A549 (cell line): ENCODE measurements around the gene KMT5C. TPM values are rescaled to one million over a fixed set of nuclear protein-coding genes. Genes with fewer than 3 reads are reported as not detected.
A peak's percentile ranks its signal among the peaks of the same experiment; 100 is the strongest.

Source experiments
- ATAC-seq, 2 experiments: fragments of 200-7000 bp in 1 of 2; fragments of >200 bp in 1 of 2; cut with Nextera tagmentation in 1 of 2; cut with Tn5 transposase in 1 of 2; 3 replicates each; pipeline versions ENCODE4 v1.8.0 to v1.9.1; 2018 to 2020; ENCODE audit warnings: mild to moderate bottlenecking in 1 of 2, moderate library complexity in 1 of 2
- CTCF ChIA-PET: fragments of 300-600 bp; sonication (Branson Sonifier 250); formaldehyde crosslinking; extraction: SDS; loops from one replicate; lab custom pipeline; 2021; ENCODE audit warnings: antibody characterized with exemption, inconsistent platforms; lab: Yijun Ruan, JAX
- POLR2A ChIA-PET: fragments of 350-600 bp; formaldehyde crosslinking; extraction: SDS; loops from one replicate; lab custom pipeline; 2021; ENCODE audit warnings: antibody characterized with exemption, inconsistent platforms; lab: Yijun Ruan, JAX
- DNase-seq, 2 experiments: peaks; one replicate each; pipeline versions ENCODE4 v3.0.0 to v3.0.0-alpha.2; 2011 to 2016; ENCODE audit warnings: low read depth in 1 of 2, low spot score in 1 of 2
- FAIRE-seq: peaks from 2 replicates; lab custom pipeline; 2011; peaks lifted over from hg19 to GRCh38; lab: Jason Lieb, UNC
- H3K27ac ChIP-seq, 2 experiments: fragments of >200 bp; sonication (Bioruptor Twin); formaldehyde crosslinking; 3 replicates each; pipeline ENCODE4 v1.5.1; 2016 to 2017
- H3K4me1 ChIP-seq: fragments of >200 bp; sonication (Bioruptor Twin); formaldehyde crosslinking; 3 replicates; pipeline ENCODE4 v1.6.1; 2016
- H3K4me2 ChIP-seq: fragments of >200 bp; sonication (Bioruptor Twin); formaldehyde crosslinking; 3 replicates; pipeline ENCODE4 v1.6.1; 2016
- H3K4me3 ChIP-seq: fragments of >200 bp; sonication (Bioruptor Twin); formaldehyde crosslinking; 3 replicates; pipeline ENCODE4 v1.5.1; 2016
- H3K9me3 ChIP-seq: fragments of >200 bp; sonication (Bioruptor Twin); formaldehyde crosslinking; 3 replicates; pipeline ENCODE4 v1.6.1; 2016
- ATOH8 ChIP-seq: fragments of 250-450 bp; sonication (Bioruptor Pico); IDR thresholded peaks from 2 replicates; pipeline ENCODE4 v1.5.0; 2020; ENCODE audit warnings: low read depth, mild to moderate bottlenecking, moderate library complexity
- BCL3 ChIP-seq: fragments of >200 bp; sonication (Bioruptor Twin); formaldehyde crosslinking; IDR thresholded peaks from 3 replicates; pipeline ENCODE4 v1.6.1; 2016
- CBX8 ChIP-seq: fragments of 200-600 bp; sonication (generic); IDR thresholded peaks from 2 replicates; pipeline ENCODE4 v1.6.1; 2016
- CEBPB ChIP-seq, 2 experiments: fragments of >200 bp in 1 of 2; sonication (Bioruptor Twin) in 1 of 2; formaldehyde crosslinking in 1 of 2; IDR thresholded peaks; 2 replicates each; pipeline ENCODE4 v1.6.1; 2012 to 2016
- EP300 ChIP-seq, 2 experiments: fragments of >200 bp; sonication (Bioruptor Twin); formaldehyde crosslinking; IDR thresholded peaks; 2 replicates in 1 of 2; 3 replicates in 1 of 2; pipeline ENCODE4 v1.6.1; 2016 to 2017
- ESRRA ChIP-seq: fragments of 150-350 bp; IDR thresholded peaks from 2 replicates; pipeline ENCODE4 v1.6.1; 2014; ENCODE audit warnings: mild to moderate bottlenecking, low read length, borderline replicate concordance
- FOSB ChIP-seq: fragments of 250-450 bp; sonication (Bioruptor Pico); IDR thresholded peaks from 2 replicates; pipeline ENCODE4 v1.5.0; 2020; ENCODE audit warnings: mild to moderate bottlenecking, moderate library complexity
- FOSL2 ChIP-seq, 2 experiments: fragments of 450-650 bp in 1 of 2; fragments of >200 bp in 1 of 2; sonication (Bioruptor Twin) in 1 of 2; formaldehyde crosslinking; IDR thresholded peaks; 2 replicates each; pipeline versions ENCODE4 v1.5.0 to v1.6.1; 2016 to 2020; ENCODE audit warnings: mild to moderate bottlenecking in 1 of 2, moderate library complexity in 1 of 2
- HDAC2 ChIP-seq: fragments of 200-600 bp; sonication (generic); IDR thresholded peaks from 2 replicates; pipeline ENCODE4 v1.6.1; 2016
- JUNB ChIP-seq: fragments of >200 bp; sonication (Bioruptor Twin); formaldehyde crosslinking; IDR thresholded peaks from 2 replicates; pipeline ENCODE4 v1.6.1; 2016
- KDM5A ChIP-seq: fragments of 200-600 bp; sonication (generic); IDR thresholded peaks from 2 replicates; pipeline ENCODE4 v1.6.1; 2016; ENCODE audit warnings: antibody characterized with exemption, mild to moderate bottlenecking
- MAFK ChIP-seq: fragments of 450-650 bp; IDR thresholded peaks from 2 replicates; pipeline ENCODE4 v1.6.1; 2014; ENCODE audit not compliant: partially characterized antibody
- MAX ChIP-seq: IDR thresholded peaks from 2 replicates; pipeline ENCODE4 v1.6.1; 2012
- MYC ChIP-seq: IDR thresholded peaks from 2 replicates; pipeline ENCODE4 v1.6.1; 2012; ENCODE audit warnings: mild to moderate bottlenecking, inconsistent platforms, low read length, improper control_type of control experiment, borderline replicate concordance
- NPAS2 ChIP-seq: fragments of 250-450 bp; sonication (Bioruptor Pico); IDR thresholded peaks from 2 replicates; pipeline ENCODE4 v1.8.0; 2022; ENCODE audit warnings: mild to moderate bottlenecking, moderate library complexity, borderline replicate concordance
- NR3C1 ChIP-seq: fragments of >200 bp; sonication (Bioruptor Twin); formaldehyde crosslinking; IDR thresholded peaks from 3 replicates; pipeline ENCODE4 v1.6.1; 2017
- PBX3 ChIP-seq: IDR thresholded peaks from 2 replicates; pipeline ENCODE4 v1.6.1; 2012
- POLR2AphosphoS2 ChIP-seq: conservative IDR thresholded peaks from 2 replicates; pipeline ENCODE4 v1.6.1; 2012; ENCODE audit warnings: low read length, improper control_type of control experiment, inconsistent platforms
- RAD21 ChIP-seq, 2 experiments: fragments of >200 bp in 1 of 2; sonication (Bioruptor Twin) in 1 of 2; formaldehyde crosslinking in 1 of 2; IDR thresholded peaks in 1 of 2; conservative IDR thresholded peaks in 1 of 2; 2 replicates in 1 of 2; 3 replicates in 1 of 2; pipeline ENCODE4 v1.6.1; 2012 to 2018; ENCODE audit warnings: inconsistent platforms in 1 of 2
- RCOR1 ChIP-seq: fragments of 150-350 bp; IDR thresholded peaks from 2 replicates; pipeline ENCODE4 v1.6.1; 2014; ENCODE audit warnings: antibody characterized with exemption, low read length, low read depth
- REST ChIP-seq: fragments of 200-600 bp; sonication (generic); IDR thresholded peaks from 2 replicates; pipeline ENCODE4 v1.6.1; 2016; ENCODE audit warnings: antibody characterized with exemption, mild to moderate bottlenecking, moderate library complexity
- RFX5 ChIP-seq: fragments of 450-650 bp; IDR thresholded peaks from 2 replicates; pipeline ENCODE4 v1.7.1; 2014; ENCODE audit warnings: antibody characterized with exemption, mild to moderate bottlenecking, moderate library complexity
- SREBF2 ChIP-seq: fragments of 450-650 bp; IDR thresholded peaks from 2 replicates; pipeline ENCODE4 v1.6.1; 2014; ENCODE audit warnings: mild to moderate bottlenecking, moderate library complexity
- TFCP2L1 ChIP-seq: fragments of 250-450 bp; sonication (Bioruptor Pico); IDR thresholded peaks from 2 replicates; pipeline ENCODE4 v1.5.0; 2021; ENCODE audit warnings: mild to moderate bottlenecking
- ZSCAN20 ChIP-seq: fragments of 250-450 bp; sonication (Bioruptor Pico); IDR thresholded peaks from 2 replicates; pipeline ENCODE4 v1.8.0; 2022; ENCODE audit warnings: mild to moderate bottlenecking, moderate library complexity
- WGBS: methylation state at CpG from one replicate; pipeline ENCODE4 v1.1.6; 2017; ENCODE audit errors: missing lambda C conversion rate; 5-methylcytosine and 5-hydroxymethylcytosine counted together
- polyA plus RNA-seq, 4 experiments: library from polyadenylated mRNA; depleted of rRNA in 3 of 4; stranded (reverse); fragments of >200 nt; fragmentation: RNase III in 1 of 4; extraction: RNeasy Plus Mini Kit Qiagen cat#74134 plus additional on column Dnase treatment in 1 of 4; gene quantifications; 2 replicates in 3 of 4; 3 replicates in 1 of 4; pipeline ENCODE4 v1.2.3, GENCODE V29; 2011 to 2017

Gene KMT5C
- polyA plus RNA-seq, 2 of the 4 experiments (the other 2 are of a cell fraction) = 9.5 to 15.2 TPM

- WGBS = 80% methylated on average over 18 of the region's 18 CpGs
- ATAC-seq (peak; percentile 6 to 27; a peak in 3 of 6 replicates), DNase-seq (no peak)
Observed at GRCh38 chr19:55391702-55392615, 52.3 kb downstream of the KMT5C start.

GRCh38 chr19:55392820-55393761, 53.4 kb downstream of the KMT5C start:
- ATAC-seq (peak; percentile 22 to 26; a peak in 4 of 6 replicates), DNase-seq (no peak), FAIRE-seq (no peak)
- H3K4me3 ChIP-seq = no peak overlapping the region
- CTCF ChIA-PET = interaction anchor here (0.6 to 7.0 kb wide), 14 partner anchors 9 to 252 kb away, joined by 3 to 38 read pairs (median 5); partner anchors contain the start of gene TMEM238
- 85% methylated on average over 17 of the region's 18 CpGs for WGBS
- H3K27ac ChIP-seq = peak overlapping the region in 1 of 2 experiments; percentile 52; a peak in 3 of 6 replicates
- H3K9me3 ChIP-seq = no peaks in the 10 kb centered on the region
- POLR2A ChIA-PET = interaction anchor here (0.7 to 3.4 kb wide), 5 partner anchors 9 to 206 kb away, joined by 3 to 26 read pairs (median 6); partner anchors contain the start of genes FIZ1, ISOC2 and UBE2S
- no peak overlapping the region for H3K4me2 ChIP-seq
- peaks cover 54% of the 10 kb centered on the region for H3K4me1 ChIP-seq
- TF ChIP-seq ESRRA = no peak
- no peak for TF ChIP-seq ZSCAN20
- TF ChIP-seq NR3C1 = no peak
- TF ChIP-seq REST = no peak
- TF ChIP-seq EP300 (IDR thresholded peaks at IDR 0.05) = no peak
- no peak for TF ChIP-seq FOSB (CRISPR knock-in tag)
- no peak for TF ChIP-seq MYC
- TF ChIP-seq NPAS2 (CRISPR knock-in tag) = no peak
- no peak for TF ChIP-seq JUNB
- no peak for TF ChIP-seq TFCP2L1 (CRISPR knock-in tag)
- TF ChIP-seq RAD21 (conservative IDR thresholded peaks at IDR 0.05 in 1 of 2, IDR thresholded peaks at IDR 0.05 in 1 of 2) = no peak
- no peak for TF ChIP-seq ATOH8
- TF ChIP-seq POLR2AphosphoS2 = no peak
- TF ChIP-seq SREBF2 = no peak

More at GRCh38 chr19:55391702-55392615, 52.3 kb downstream of the KMT5C start:
- Histone ChIP-seq H3K4me2 (0 out of 3 replicates have a peak overlapping the region, but pooled peaks have one; percentile 4), H3K4me1 (peaks cover 61% of the 10 kb centered on the region), H3K9me3 (no peaks in the 10 kb centered on the region), H3K27ac (peak overlapping the region in 1 of 2 experiments; percentile 19; a peak in 3 of 6 replicates), H3K4me3 (no peak overlapping the region)
- ChIA-PET CTCF (interaction anchor here (1.0 to 7.0 kb wide), 6 partner anchors 9 to 104 kb away, joined by 3 to 38 read pairs (median 4); no protein-coding TSS in a partner anchor), POLR2A (interaction anchor here (1.2 to 6.5 kb wide), 3 partner anchors 15 to 275 kb away, joined by 4 to 55 read pairs (median 26); partner anchors contain the start of genes PPP1R12C and UBE2S)
- no peak for FAIRE-seq
- TF ChIP-seq CEBPB (IDR thresholded peaks at IDR 0.05) = peak in 1 of 2 experiments; percentile 74; a peak in 2 of 4 replicates
- TF ChIP-seq RCOR1 = no peak
- no peak for TF ChIP-seq FOSL2 (IDR thresholded peaks at IDR 0.05)
- peak; percentile 28 for TF ChIP-seq FOSL2 (CRISPR knock-in tag; IDR thresholded peaks at IDR 0.05)
- TF ChIP-seq JUNB = no peak
- no peak for TF ChIP-seq MAFK
- 0 out of 2 replicates have a peak, but pooled peaks have one; percentile 3 for TF ChIP-seq POLR2AphosphoS2
- TF ChIP-seq RFX5 = no peak
- no peak for TF ChIP-seq KDM5A
- TF ChIP-seq PBX3 = 0 out of 2 replicates have a peak, but pooled peaks have one; percentile 55
- TF ChIP-seq HDAC2 = no peak
- 0 out of 3 replicates have a peak, but pooled peaks have one; percentile 28 for TF ChIP-seq BCL3
- TF ChIP-seq RAD21 (conservative IDR thresholded peaks at IDR 0.05 in 1 of 2, IDR thresholded peaks at IDR 0.05 in 1 of 2) = no peak
- TF ChIP-seq CBX8 = no peak
- peak; percentile 17; the same call in 1 of the 2 replicates for TF ChIP-seq MAX
